Aorta (tissue), 5 donors: ENCODE measurements around the gene ADAMTS17. TPM values are rescaled to one million over a fixed set of nuclear protein-coding genes. Genes with fewer than 3 reads are reported as not detected.
A peak's percentile ranks its signal among the peaks of the same experiment; 100 is the strongest.

ENCODE experiments used
- ATAC-seq: fragments of 200-7000 bp; cut with Tn5 transposase; one replicate; pipeline ENCODE4 v1.9.1; 2022; ENCODE audit warnings: moderate library complexity; ENCODE audit not compliant: low FRiP score
- DNase-seq, 2 donors: peaks; one replicate each; pipeline ENCODE4 v3.0.0-alpha.2; 2020
- H3K27ac ChIP-seq, 2 donors: one replicate each; pipeline ENCODE4 v1.5.1; 2013; ENCODE audit warnings: low read length in 2 of 2, mild to moderate bottlenecking in 2 of 2, moderate library complexity in 2 of 2, control low read depth in 1 of 2, inconsistent platforms in 1 of 2, low read depth in 1 of 2
- H3K27me3 ChIP-seq, 2 donors: one replicate each; pipeline ENCODE4 v1.6.1; 2013; ENCODE audit warnings: control low read depth in 1 of 2, low read length in 1 of 2, mild to moderate bottlenecking in 1 of 2, moderate library complexity in 1 of 2; ENCODE audit not compliant: insufficient read depth in 2 of 2, control insufficient read depth in 1 of 2
- H3K36me3 ChIP-seq, 2 donors: one replicate each; pipeline ENCODE4 v1.6.1; 2013; ENCODE audit warnings: control low read depth in 1 of 2, low read length in 1 of 2, mild to moderate bottlenecking in 1 of 2; ENCODE audit not compliant: insufficient read depth in 2 of 2, control insufficient read depth in 1 of 2
- H3K4me1 ChIP-seq, 2 donors: one replicate each; pipeline ENCODE4 v1.6.1; 2013; ENCODE audit warnings: low read length in 2 of 2, control low read depth in 1 of 2, mild to moderate bottlenecking in 1 of 2, moderate library complexity in 1 of 2; ENCODE audit not compliant: insufficient read depth in 2 of 2, control insufficient read depth in 1 of 2
- H3K4me3 ChIP-seq, 2 donors: one replicate each; pipeline ENCODE4 v1.5.1; 2013; ENCODE audit warnings: low read length in 2 of 2, control low read depth in 1 of 2, mild to moderate bottlenecking in 1 of 2
- H3K9me3 ChIP-seq: one replicate; pipeline ENCODE4 v1.6.1; 2013; ENCODE audit warnings: mild to moderate bottlenecking, low read length; ENCODE audit not compliant: control insufficient read depth
- WGBS, 2 donors: extraction: QIAGEN DNeasy Blood & Tissue Kit; methylation state at CpG; one replicate each; pipeline ENCODE4 v1.1.7; 2013; 5-methylcytosine and 5-hydroxymethylcytosine counted together
- intact Hi-C, 2 donors: fragments of 100-400 bp; cut with DNase I; formaldehyde crosslinking; loops; one replicate each; pipeline versions ENCODE4 v1.14.2 to v1.15.0; 2022
- polyA plus RNA-seq, 2 donors: library from polyadenylated mRNA; stranded (reverse); fragments of 200-250 nt; gene quantifications; one replicate each; pipeline ENCODE4 v1.2.3, GENCODE V29; 2013
- total RNA-seq, 2 donors: library from RNA; stranded (reverse); fragmentation: NEBNext Ultra II Directional; extraction: Animal tissue kit (Norgen Biotek cat#: 25700); gene quantifications; one replicate each; pipeline ENCODE4 v1.2.1, GENCODE V29; 2021
- donor health status: healthy with polysubstance abuse.
- donor health status: Bipolar disorder and iron deficiency.
- donor health status: DM: no; HTN: no; CAD: no.
- donor health status: DM: no; HTN: no; CAD: no.
- donor health status: DM: yes; HTN: yes; CAD: no.

ADAMTS17 gene
- total and polyA plus RNA-seq, 4 donors: 0.41 to 4.2 (median 1.8) TPM; not detected in 1

DNA sequence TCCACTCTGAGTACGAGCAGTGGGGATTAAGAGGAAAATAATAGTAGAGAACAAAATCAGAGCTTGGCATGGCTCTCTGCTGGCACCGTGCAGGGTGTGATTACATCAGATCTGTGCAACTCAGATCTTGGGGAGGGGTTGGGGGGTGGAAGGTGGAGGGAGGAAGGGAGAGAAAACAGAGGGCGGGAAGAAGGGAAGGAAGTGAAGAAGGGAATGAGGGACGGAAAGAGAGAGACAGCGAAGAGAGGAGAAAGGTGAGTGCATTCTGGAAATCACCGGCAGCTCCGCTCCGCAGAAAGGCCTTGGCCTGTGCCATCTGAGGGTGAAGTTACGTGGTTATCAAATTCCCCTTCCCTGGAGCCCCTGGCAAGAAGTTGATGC is 31.0 kb upstream of the ADAMTS17 start:
- H3K36me3 ChIP-seq: no peaks in the 10 kb centered on the region
- peak; percentile 63 to 84 for DNase-seq
- H3K4me3 ChIP-seq: peak overlapping the region; percentile 60 to 69
- no peaks in the 10 kb centered on the region for H3K4me1 ChIP-seq
- intact Hi-C loops: no loop called here
- ATAC-seq: peak; percentile 86
- H3K27ac ChIP-seq: peak overlapping the region in 1 of 2 donors; percentile 0
- no peaks in the 10 kb centered on the region for H3K9me3 ChIP-seq
- no peaks in the 10 kb centered on the region for H3K27me3 ChIP-seq
- WGBS, 2 donors: 1 to 4% methylated on average over 9 of the region's 9 CpGs

DNA sequence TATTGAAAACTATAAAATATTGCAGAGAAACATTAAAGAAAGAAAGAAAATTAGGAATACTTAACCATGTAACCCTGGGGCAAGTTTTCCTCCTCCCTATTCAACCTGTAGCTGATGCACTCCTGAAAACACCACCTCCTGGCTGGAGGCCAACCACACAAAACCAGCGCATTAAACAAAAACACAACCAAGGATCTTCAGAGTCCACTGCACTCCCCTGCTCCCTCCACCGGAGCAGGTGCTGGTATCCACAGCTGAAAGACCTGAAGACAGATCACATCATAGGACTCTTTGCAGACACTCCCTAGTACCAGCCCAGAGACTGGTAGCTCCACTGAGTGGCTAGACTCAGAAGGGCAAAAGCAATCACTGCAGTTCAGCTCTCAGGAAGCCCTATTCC is 13.6 kb upstream of the ADAMTS17 start:
- no peak for DNase-seq
- no peak overlapping the region for H3K4me3 ChIP-seq
- no peak for ATAC-seq
- no peak overlapping the region for H3K27ac ChIP-seq
- H3K36me3 ChIP-seq: no peaks in the 10 kb centered on the region
- H3K9me3 ChIP-seq: no peaks in the 10 kb centered on the region
- intact Hi-C loops: no loop called here
- no peaks in the 10 kb centered on the region for H3K4me1 ChIP-seq
- H3K27me3 ChIP-seq: peaks cover 0 to 2% of the 10 kb centered on the region in 2 donors
- 76 to 77% methylated on average over 2 of the region's 2 CpGs for WGBS, 2 donors

GRCh38 chr15:100353449-100353848 is 11.7 kb upstream of the ADAMTS17 start:
- Histone ChIP-seq H3K27ac (no peak overlapping the region), H3K36me3 (no peaks in the 10 kb centered on the region), H3K4me3 (no peak overlapping the region), H3K9me3 (no peaks in the 10 kb centered on the region), H3K4me1 (no peaks in the 10 kb centered on the region), H3K27me3 (peaks cover 0 to 2% of the 10 kb centered on the region in 2 donors)
- DNase-seq (no peak), ATAC-seq (no peak)
- intact Hi-C loops: no loop called here
- 88 to 94% methylated on average over 3 of the region's 3 CpGs for WGBS, 2 donors

- peak overlapping the region; percentile 52 to 91 for H3K27ac ChIP-seq
- peak overlapping the region; percentile 2 to 35 for H3K4me3 ChIP-seq
- H3K36me3 ChIP-seq: no peaks in the 10 kb centered on the region
- peak in 1 of 2 donors; percentile 39 for DNase-seq
- no peaks in the 10 kb centered on the region for H3K9me3 ChIP-seq
- intact Hi-C loops: loop anchor here in 1 of 2 donors (1.0 kb wide), 1 partner anchor 222 kb away; no protein-coding TSS in a partner anchor
- 15 to 17% methylated on average over 19 of the region's 19 CpGs for WGBS, 2 donors
- peak; percentile 78 for ATAC-seq
- no peaks in the 10 kb centered on the region for H3K4me1 ChIP-seq
- H3K27me3 ChIP-seq: peaks cover 0 to 2% of the 10 kb centered on the region in 2 donors
Measured at GRCh38 chr15:100350434-100351226, 8.9 kb upstream of the ADAMTS17 start.

- Histone ChIP-seq H3K4me3 (peak overlapping the region; percentile 47 to 81), H3K4me1 (no peaks in the 10 kb centered on the region), H3K27ac (peak overlapping the region; percentile 65 to 96), H3K9me3 (no peaks in the 10 kb centered on the region), H3K36me3 (no peaks in the 10 kb centered on the region), H3K27me3 (peaks cover 0 to 2% of the 10 kb centered on the region in 2 donors)
- DNase-seq: peak; percentile 96 to 98
- intact Hi-C loops: loop anchor here (1.0 to 5.0 kb wide), 2 partner anchors 222 kb away; no protein-coding TSS in a partner anchor
- WGBS, 2 donors: 0 to 1% methylated on average over 43 of the region's 43 CpGs
- ATAC-seq: peak; percentile 99
Measured at GRCh38 chr15:100349696-100350433, 8.1 kb upstream of the ADAMTS17 start.

GRCh38 chr15:100349321-100349695 is 7.5 kb upstream of the ADAMTS17 start:
- no peak for ATAC-seq
- H3K4me1 ChIP-seq: no peaks in the 10 kb centered on the region
- intact Hi-C loops: loop anchor here in 1 of 2 donors (5.0 kb wide), 1 partner anchor 223 kb away; no protein-coding TSS in a partner anchor
- no peak for DNase-seq
- peaks cover 0 to 2% of the 10 kb centered on the region in 2 donors for H3K27me3 ChIP-seq
- H3K27ac ChIP-seq: peak overlapping the region in 1 of 2 donors; percentile 96
- 54 to 60% methylated on average over 17 of the region's 17 CpGs for WGBS, 2 donors
- no peak overlapping the region for H3K4me3 ChIP-seq
- no peaks in the 10 kb centered on the region for H3K9me3 ChIP-seq
- H3K36me3 ChIP-seq: no peaks in the 10 kb centered on the region

DNA sequence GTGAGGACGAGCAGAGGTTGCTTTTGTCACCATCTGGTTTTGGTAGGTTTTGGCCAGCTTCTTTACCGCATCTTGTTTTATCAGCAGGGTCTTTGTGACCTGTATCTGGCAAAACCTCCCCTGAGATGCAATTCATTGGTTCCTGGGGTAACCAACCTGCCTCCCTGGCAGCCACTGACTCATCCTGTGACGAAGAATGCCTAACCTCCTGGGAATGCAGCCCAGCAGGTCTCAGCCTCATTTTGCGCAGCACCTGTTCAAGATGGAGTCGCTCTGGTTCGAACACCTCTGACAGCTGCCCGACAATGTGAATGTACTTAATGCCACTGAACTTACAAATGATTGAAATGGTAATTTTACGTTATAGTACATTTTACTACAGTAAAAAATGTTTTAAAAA is 6.8 kb upstream of the ADAMTS17 start:
- H3K27me3 ChIP-seq: peaks cover 0 to 2% of the 10 kb centered on the region in 2 donors
- DNase-seq: no peak
- no peaks in the 10 kb centered on the region for H3K4me1 ChIP-seq
- no peak overlapping the region for H3K4me3 ChIP-seq
- no peak for ATAC-seq
- H3K27ac ChIP-seq: no peak overlapping the region
- intact Hi-C loops: loop anchor here in 1 of 2 donors (5.0 kb wide), 1 partner anchor 224 kb away; no protein-coding TSS in a partner anchor
- no peaks in the 10 kb centered on the region for H3K36me3 ChIP-seq
- H3K9me3 ChIP-seq: no peaks in the 10 kb centered on the region
- 97 to 98% methylated on average over 8 of the region's 8 CpGs for WGBS, 2 donors

- intact Hi-C loops: loop anchor here in 1 of 2 donors (5.0 kb wide), 1 partner anchor 225 kb away; no protein-coding TSS in a partner anchor
- DNase-seq (no peak), ATAC-seq (no peak)
- Histone ChIP-seq H3K27me3 (no peaks in the 10 kb centered on the region), H3K36me3 (no peaks in the 10 kb centered on the region), H3K9me3 (no peaks in the 10 kb centered on the region), H3K4me1 (no peaks in the 10 kb centered on the region), H3K27ac (no peak overlapping the region), H3K4me3 (no peak overlapping the region)
- 91 to 94% methylated on average over 2 of the region's 2 CpGs for WGBS, 2 donors
Measured at GRCh38 chr15:100346866-100347512, 5.2 kb upstream of the ADAMTS17 start.
